GM13977 (cell line): ENCODE measurements around the gene FBXL7.

Source experiments
- DNase-seq: peaks from one replicate; pipeline ENCODE4 v3.0.0; 2012; ENCODE audit warnings: low spot score
- CTCF ChIP-seq: IDR thresholded peaks from 2 replicates; pipeline ENCODE4 v1.5.1; 2012; ENCODE audit warnings: mild to moderate bottlenecking, control low read depth; ENCODE audit not compliant: insufficient read depth; ENCODE audit errors: extremely low read depth, missing control alignments
- in situ Hi-C: fragments of 300-500 bp; cut with MboI; formaldehyde crosslinking; loops from one replicate; pipeline ENCODE4 v1.12.0; 2022; ENCODE audit warnings: low sequenced_read_pairs, low pct_unique_long_range_greater_than_20kb, mixed read lengths, inconsistent platforms; ENCODE audit not compliant: unreplicated experiment

FBXL7 gene

DNA sequence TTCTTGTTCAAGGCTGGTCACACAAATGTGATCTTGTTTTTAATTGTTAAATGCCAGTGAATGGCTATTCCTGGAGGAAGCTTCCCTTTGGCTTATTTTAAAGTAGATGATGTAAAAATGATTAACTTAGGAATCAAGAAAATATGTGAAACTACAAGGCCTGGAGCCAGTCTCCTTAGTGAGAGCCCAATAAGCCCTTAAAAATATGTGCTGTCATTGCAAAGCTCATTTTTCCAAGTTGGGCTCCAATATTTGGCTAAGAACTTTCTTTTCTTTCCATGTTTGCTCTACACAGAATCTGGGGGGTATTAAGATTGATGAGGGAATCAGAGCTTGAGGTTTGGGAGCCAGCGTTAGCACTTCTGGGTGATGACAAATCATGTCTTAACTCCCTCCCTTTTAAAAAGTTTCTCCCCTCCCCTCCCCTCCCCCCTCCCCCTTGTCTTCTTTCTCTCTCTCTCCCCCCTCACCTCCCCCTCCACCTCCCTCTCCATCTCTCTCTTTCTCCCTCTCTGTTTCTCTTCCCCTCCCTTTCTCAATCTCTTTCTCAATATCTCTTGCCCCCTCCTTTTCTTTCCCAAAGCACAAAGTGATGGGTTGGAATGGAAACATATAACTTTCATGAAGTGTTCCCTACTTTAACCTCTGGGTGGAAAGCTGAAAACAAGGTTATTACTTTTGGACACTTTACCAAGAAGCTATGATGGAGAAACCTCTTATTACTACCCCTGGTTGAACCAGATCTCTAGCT, 86.0 kb downstream of the FBXL7 start:
- no peak for DNase-seq
- in situ Hi-C loops: no loop called here
- TF ChIP-seq CTCF: no peak

DNA sequence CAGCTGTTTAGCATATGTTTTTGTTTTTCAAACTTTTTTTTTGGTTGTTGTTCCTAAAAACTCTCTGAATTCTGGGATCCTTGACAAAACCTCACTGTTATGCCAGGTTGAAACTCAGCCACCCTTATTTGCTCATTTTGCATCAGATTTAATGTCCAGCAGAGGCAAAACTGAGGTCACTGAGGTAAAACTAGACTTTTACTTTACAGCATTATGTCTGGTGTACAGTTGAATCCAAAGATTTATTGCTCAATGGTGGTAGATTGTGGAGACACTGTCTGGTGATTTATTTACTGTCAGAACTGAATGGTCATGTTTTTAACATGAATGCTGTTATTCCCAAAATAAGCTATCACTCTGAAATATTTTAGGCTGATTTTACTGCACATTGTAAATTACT, 87.9 kb downstream of the FBXL7 start:
- TF ChIP-seq CTCF: no peak
- no peak for DNase-seq
- in situ Hi-C loops: no loop called here

GRCh38 chr5:15592728-15593127, 92.7 kb downstream of the FBXL7 start:
- DNase-seq: no peak
- no peak for TF ChIP-seq CTCF
- in situ Hi-C loops: no loop called here

DNA sequence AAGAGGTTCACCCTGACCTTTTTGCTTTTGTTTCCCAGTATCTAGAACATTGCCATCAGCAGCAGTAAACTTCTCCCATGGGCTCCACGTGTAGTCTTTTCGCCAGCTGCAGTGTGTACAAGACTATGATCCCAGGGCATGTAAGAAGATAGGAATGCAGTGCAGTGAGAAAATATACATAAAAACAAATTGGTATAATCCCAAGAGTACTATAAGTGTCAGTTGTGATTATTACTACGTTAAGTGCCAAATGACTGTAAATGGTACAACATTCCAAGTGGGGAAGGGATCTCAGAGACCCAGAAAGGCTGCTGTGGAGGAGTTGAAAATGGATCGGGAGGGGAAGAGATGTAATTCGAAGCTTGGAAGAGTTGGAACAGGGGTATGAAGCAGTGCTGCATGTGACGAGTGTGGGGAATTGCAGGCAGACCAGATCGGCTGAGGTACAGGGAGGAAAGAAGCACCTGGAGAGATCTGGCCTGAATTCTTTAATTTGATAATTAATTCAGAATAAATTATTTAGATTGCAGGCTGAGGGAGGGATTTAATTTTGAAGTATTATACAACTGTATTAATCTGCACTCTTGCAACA, 95.1 kb downstream of the FBXL7 start:
- in situ Hi-C loops: no loop called here
- no peak for DNase-seq
- TF ChIP-seq CTCF: no peak

GRCh38 chr5:15595929-15596328, 95.9 kb downstream of the FBXL7 start:
- no peak for DNase-seq
- TF ChIP-seq CTCF: no peak
- in situ Hi-C loops: no loop called here

- DNase-seq: no peak
- no peak for TF ChIP-seq CTCF
- in situ Hi-C loops: no loop called here
Observed at GRCh38 chr5:15596936-15597335, 97.0 kb downstream of the FBXL7 start.
